ENCODE results near the gene ABCF2.

DNA sequence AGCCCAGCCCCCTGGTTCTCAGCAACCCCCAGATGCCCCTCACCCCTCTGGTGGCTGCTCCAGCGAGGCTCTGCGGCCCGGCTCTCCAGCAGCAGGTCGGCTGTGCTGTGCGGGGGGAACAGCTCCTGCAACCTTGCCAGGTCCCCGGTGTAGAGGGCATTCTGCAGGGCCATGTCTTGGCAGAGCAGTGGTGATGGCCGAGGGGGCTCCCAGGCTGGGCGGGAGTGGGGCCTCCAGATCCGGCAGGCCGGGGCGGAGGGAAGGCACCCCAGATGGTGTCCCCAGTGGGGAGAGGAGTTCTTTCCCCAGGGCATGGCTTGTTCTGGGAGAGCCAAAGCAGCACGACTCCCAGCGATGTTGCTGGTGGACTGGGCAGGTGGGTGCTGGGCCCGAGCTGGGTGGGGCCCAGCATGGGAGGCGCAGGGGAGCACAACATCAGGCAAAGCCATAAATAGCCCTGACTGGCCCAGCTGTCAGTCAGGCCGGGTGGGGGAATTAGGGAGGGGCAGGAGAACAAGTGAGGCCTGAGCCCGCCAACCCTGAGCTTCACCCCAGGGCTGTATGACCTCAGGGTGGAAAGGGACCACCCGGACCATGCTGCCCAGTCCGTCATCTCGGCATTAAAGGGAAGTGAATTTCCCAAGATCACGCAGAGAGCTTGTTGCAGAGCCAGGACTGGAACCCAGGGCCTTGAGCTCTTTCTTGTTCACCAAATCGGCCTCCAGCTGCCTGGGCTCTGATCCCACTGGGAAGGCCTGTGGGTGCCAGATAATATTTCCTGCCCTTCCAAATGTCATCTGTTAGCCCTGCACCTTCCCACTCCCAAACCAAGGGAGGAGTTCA lies 39.4 kb downstream of the ABCF2 start:
- TF ChIP-seq, protein P1, sequence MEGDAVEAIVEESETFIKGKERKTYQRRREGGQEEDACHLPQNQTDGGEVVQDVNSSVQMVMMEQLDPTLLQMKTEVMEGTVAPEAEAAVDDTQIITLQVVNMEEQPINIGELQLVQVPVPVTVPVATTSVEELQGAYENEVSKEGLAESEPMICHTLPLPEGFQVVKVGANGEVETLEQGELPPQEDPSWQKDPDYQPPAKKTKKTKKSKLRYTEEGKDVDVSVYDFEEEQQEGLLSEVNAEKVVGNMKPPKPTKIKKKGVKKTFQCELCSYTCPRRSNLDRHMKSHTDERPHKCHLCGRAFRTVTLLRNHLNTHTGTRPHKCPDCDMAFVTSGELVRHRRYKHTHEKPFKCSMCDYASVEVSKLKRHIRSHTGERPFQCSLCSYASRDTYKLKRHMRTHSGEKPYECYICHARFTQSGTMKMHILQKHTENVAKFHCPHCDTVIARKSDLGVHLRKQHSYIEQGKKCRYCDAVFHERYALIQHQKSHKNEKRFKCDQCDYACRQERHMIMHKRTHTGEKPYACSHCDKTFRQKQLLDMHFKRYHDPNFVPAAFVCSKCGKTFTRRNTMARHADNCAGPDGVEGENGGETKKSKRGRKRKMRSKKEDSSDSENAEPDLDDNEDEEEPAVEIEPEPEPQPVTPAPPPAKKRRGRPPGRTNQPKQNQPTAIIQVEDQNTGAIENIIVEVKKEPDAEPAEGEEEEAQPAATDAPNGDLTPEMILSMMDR (IDR thresholded peaks at IDR 0.05): no peak
- TF ChIP-seq EZH2 (IDR thresholded peaks at IDR 0.05): no peak

Data from neural progenitor cell (in vitro differentiated cells).